H1 (cell line): Measurements from ENCODE around the gene SBF1. TPM values are rescaled to one million over a fixed set of nuclear protein-coding genes. Genes with fewer than 3 reads are reported as not detected.

Source experiments
- BCL11A ChIP-seq, 2 experiments: IDR thresholded peaks; one replicate each; pipeline ENCODE4 v1.6.1; 2011; ENCODE audit warnings: low read depth in 2 of 2, low read length in 2 of 2, mild to moderate bottlenecking in 2 of 2
- CBX5 ChIP-seq: fragments of 300-800, 300-1000 bp; sonication (generic); IDR thresholded peaks from 2 replicates; pipeline ENCODE4 v1.7.1; 2016; ENCODE audit warnings: antibody characterized with exemption, low read length, low read depth
- CBX8 ChIP-seq: fragments of 300-800, 300-1000 bp; sonication (generic); IDR thresholded peaks from 2 replicates; pipeline ENCODE4 v1.7.1; 2016; ENCODE audit warnings: low read depth, low read length, borderline replicate concordance
- CEBPB ChIP-seq: IDR thresholded peaks from 2 replicates; pipeline ENCODE4 v1.6.1; 2012; ENCODE audit warnings: low read depth, low read length
- CHD1 ChIP-seq: IDR thresholded peaks from 2 replicates; pipeline ENCODE4 v1.6.1; 2012; ENCODE audit warnings: low read depth, low read length, improper control_type of control experiment
- CREB1 ChIP-seq: IDR thresholded peaks from 2 replicates; pipeline ENCODE4 v1.6.1; 2012; ENCODE audit warnings: inconsistent platforms
- EP300 ChIP-seq, 2 experiments: IDR thresholded peaks; 1 replicate in 1 of 2; 2 replicates in 1 of 2; pipeline ENCODE4 v1.6.1; 2011 to 2012; ENCODE audit warnings: low read depth in 2 of 2, low read length in 2 of 2, mild to moderate bottlenecking in 2 of 2, borderline replicate concordance in 1 of 2, inconsistent platforms in 1 of 2, moderate library complexity in 1 of 2
- HDAC2 ChIP-seq, 2 experiments: fragments of 300-600 bp in 1 of 2; sonication (generic) in 1 of 2; IDR thresholded peaks; 2 replicates each; pipeline ENCODE4 v1.6.1; 2011 to 2012; ENCODE audit warnings: low read depth in 2 of 2, low read length in 2 of 2, mild to moderate bottlenecking in 2 of 2, moderate library complexity in 2 of 2, borderline replicate concordance in 1 of 2, inconsistent platforms in 1 of 2
- KDM1A ChIP-seq: fragments of 200-600, 300-600 bp; sonication (generic); IDR thresholded peaks from 2 replicates; pipeline ENCODE4 v1.7.1; 2016; ENCODE audit warnings: mild to moderate bottlenecking, low read length, borderline replicate concordance
- NANOG ChIP-seq: IDR thresholded peaks from 2 replicates; pipeline ENCODE4 v1.6.1; 2011; ENCODE audit warnings: low read length, low read depth, mild to moderate bottlenecking, inconsistent platforms; ENCODE audit not compliant: insufficient read depth, poor library complexity, severe bottlenecking
- POLR2A ChIP-seq, 2 experiments: IDR thresholded peaks; 1 replicate in 1 of 2; 2 replicates in 1 of 2; pipeline ENCODE4 v1.6.1; 2011; ENCODE audit warnings: low read depth in 2 of 2, low read length in 2 of 2, mild to moderate bottlenecking in 2 of 2; ENCODE audit errors: control extremely low read depth in 1 of 2
- RAD21 ChIP-seq, 2 experiments: IDR thresholded peaks in 1 of 2; conservative IDR thresholded peaks in 1 of 2; 2 replicates each; pipeline ENCODE4 v1.6.1; 2011; ENCODE audit warnings: low read depth in 2 of 2, low read length in 2 of 2, improper control_type of control experiment in 1 of 2, inconsistent platforms in 1 of 2, mild to moderate bottlenecking in 1 of 2, moderate library complexity in 1 of 2
- RNF2 ChIP-seq: fragments of 200-900, 300-1000 bp; sonication (generic); IDR thresholded peaks from 2 replicates; pipeline ENCODE4 v1.7.1; 2016; ENCODE audit warnings: borderline replicate concordance, low read depth, mild to moderate bottlenecking, antibody characterized with exemption, low read length; ENCODE audit not compliant: poor library complexity, severe bottlenecking; ENCODE audit errors: missing control alignments
- SIN3A ChIP-seq, 2 experiments: IDR thresholded peaks in 1 of 2; conservative IDR thresholded peaks in 1 of 2; 2 replicates each; pipeline ENCODE4 v1.6.1; 2011 to 2012; ENCODE audit warnings: low read length in 2 of 2, improper control_type of control experiment in 1 of 2, low read depth in 1 of 2, mild to moderate bottlenecking in 1 of 2
- TCF12 ChIP-seq: IDR thresholded peaks from 2 replicates; pipeline ENCODE4 v1.6.1; 2011; ENCODE audit warnings: low read depth, mild to moderate bottlenecking, low read length
- TEAD4 ChIP-seq: IDR thresholded peaks from 2 replicates; pipeline ENCODE4 v1.6.1; 2012; ENCODE audit warnings: low read depth, low read length, inconsistent platforms, mixed read lengths
- polyA plus RNA-seq, 7 experiments: library from polyadenylated mRNA; depleted of rRNA in 3 of 7; stranded (reverse) in 5 of 7; unstranded in 2 of 7; fragments of >200 nt in 5 of 7; fragments of 200-250 nt in 2 of 7; gene quantifications; 1 replicate in 5 of 7; 2 replicates in 1 of 7; 4 replicates in 1 of 7; pipeline versions ENCODE4 v1.2.1 to v1.2.3, GENCODE V29; 2011 to 2013; ENCODE audit warnings: missing spikeins in 2 of 7, mixed read lengths in 2 of 7
- total RNA-seq: library from RNA; stranded (reverse); fragmentation: NEBNext Ultra II Directional; extraction: Animal tissue kit (Norgen Biotek cat#: 25700); gene quantifications from 2 replicates; pipeline ENCODE4 v1.2.1, GENCODE V29; 2021
- TF ChIP-seq, protein P1 (sequence below): IDR thresholded peaks from 2 replicates; pipeline ENCODE4 v1.6.1; 2012; ENCODE audit warnings: inconsistent platforms
- TF ChIP-seq, protein P2 (sequence below): IDR thresholded peaks from 2 replicates; pipeline ENCODE4 v1.6.1; 2011; ENCODE audit warnings: low read length, improper control_type of control experiment
- TF ChIP-seq, protein P3 (sequence below): IDR thresholded peaks from 2 replicates; pipeline ENCODE4 v1.6.1; 2012; ENCODE audit warnings: low read length, inconsistent platforms
- TF ChIP-seq, protein P4 (sequence below): IDR thresholded peaks from 2 replicates; pipeline ENCODE4 v1.6.1; 2012; ENCODE audit warnings: inconsistent platforms

The SBF1 gene
- total and polyA plus RNA-seq, 2 of the 8 experiments (the other 6 are each of a cell fraction or from before 2014, with no cell fraction given): 29.1 to 71.5 TPM

DNA sequence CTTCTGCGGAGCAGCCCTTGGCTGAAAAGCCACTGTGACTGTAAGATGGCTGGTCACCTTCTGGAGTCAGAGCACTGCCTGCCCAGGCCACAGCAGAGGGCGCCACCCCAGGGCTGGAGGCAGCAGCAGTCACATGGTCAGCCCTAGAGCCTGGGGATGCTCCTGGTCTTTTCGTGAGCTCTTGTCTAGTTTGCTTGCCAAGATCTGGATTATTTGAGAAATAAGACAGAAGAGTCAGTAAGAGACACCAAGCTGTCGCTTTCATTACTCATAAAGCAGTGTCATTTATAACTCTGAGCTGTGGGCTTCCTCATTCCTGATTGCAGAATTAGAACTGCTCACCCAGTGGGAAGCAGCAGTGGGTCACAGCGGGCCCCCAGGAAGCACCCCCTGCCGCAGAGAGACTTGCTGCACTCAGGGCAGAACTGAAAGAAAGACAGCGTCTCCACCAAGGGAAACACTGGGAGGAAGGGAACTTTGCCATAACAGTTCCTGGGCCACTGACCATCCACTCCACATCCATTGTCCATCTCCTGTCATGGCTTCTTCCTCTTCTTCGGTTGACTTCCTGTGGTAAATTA, 75.0 kb downstream of the SBF1 start (continued):
- no peak for TF ChIP-seq CHD1
- no peak for TF ChIP-seq CBX8
- TF ChIP-seq KDM1A: no peak
- TF ChIP-seq RNF2: no peak
- TF ChIP-seq POLR2A (IDR thresholded peaks at IDR 0.05; ENCODE audit: control extremely low read depth in 1 of 2, low read depth in 2 of 2, low read length in 2 of 2): no peak
- TF ChIP-seq, protein P1, sequence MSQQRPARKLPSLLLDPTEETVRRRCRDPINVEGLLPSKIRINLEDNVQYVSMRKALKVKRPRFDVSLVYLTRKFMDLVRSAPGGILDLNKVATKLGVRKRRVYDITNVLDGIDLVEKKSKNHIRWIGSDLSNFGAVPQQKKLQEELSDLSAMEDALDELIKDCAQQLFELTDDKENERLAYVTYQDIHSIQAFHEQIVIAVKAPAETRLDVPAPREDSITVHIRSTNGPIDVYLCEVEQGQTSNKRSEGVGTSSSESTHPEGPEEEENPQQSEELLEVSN: no peak
- TF ChIP-seq, protein P2, sequence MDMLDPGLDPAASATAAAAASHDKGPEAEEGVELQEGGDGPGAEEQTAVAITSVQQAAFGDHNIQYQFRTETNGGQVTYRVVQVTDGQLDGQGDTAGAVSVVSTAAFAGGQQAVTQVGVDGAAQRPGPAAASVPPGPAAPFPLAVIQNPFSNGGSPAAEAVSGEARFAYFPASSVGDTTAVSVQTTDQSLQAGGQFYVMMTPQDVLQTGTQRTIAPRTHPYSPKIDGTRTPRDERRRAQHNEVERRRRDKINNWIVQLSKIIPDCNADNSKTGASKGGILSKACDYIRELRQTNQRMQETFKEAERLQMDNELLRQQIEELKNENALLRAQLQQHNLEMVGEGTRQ: peak; percentile 74
- TF ChIP-seq EP300 (IDR thresholded peaks at IDR 0.05; ENCODE audit: borderline replicate concordance in 1 of 2, low read depth in 2 of 2, low read length in 2 of 2): no peak
- TF ChIP-seq, protein P3, sequence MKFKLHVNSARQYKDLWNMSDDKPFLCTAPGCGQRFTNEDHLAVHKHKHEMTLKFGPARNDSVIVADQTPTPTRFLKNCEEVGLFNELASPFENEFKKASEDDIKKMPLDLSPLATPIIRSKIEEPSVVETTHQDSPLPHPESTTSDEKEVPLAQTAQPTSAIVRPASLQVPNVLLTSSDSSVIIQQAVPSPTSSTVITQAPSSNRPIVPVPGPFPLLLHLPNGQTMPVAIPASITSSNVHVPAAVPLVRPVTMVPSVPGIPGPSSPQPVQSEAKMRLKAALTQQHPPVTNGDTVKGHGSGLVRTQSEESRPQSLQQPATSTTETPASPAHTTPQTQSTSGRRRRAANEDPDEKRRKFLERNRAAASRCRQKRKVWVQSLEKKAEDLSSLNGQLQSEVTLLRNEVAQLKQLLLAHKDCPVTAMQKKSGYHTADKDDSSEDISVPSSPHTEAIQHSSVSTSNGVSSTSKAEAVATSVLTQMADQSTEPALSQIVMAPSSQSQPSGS: no peak
- TF ChIP-seq CEBPB: no peak
- no peak for TF ChIP-seq TCF12
- no peak for TF ChIP-seq TEAD4
- TF ChIP-seq BCL11A (IDR thresholded peaks at IDR 0.05; ENCODE audit: low read depth in 2 of 2, low read length in 2 of 2): no peak
- TF ChIP-seq, protein P4, sequence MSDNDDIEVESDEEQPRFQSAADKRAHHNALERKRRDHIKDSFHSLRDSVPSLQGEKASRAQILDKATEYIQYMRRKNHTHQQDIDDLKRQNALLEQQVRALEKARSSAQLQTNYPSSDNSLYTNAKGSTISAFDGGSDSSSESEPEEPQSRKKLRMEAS: peak; percentile 70
- TF ChIP-seq RAD21 (IDR thresholded peaks at IDR 0.05 in 1 of 2, conservative IDR thresholded peaks at IDR 0.05 in 1 of 2; ENCODE audit: low read depth in 2 of 2, low read length in 2 of 2): peak; percentile 32 to 58; a peak in 3 of 4 replicates
- TF ChIP-seq CBX5: no peak
- TF ChIP-seq NANOG: no peak
- TF ChIP-seq SIN3A (conservative IDR thresholded peaks at IDR 0.05 in 1 of 2, IDR thresholded peaks at IDR 0.05 in 1 of 2; ENCODE audit: low read depth in 1 of 2, low read length in 2 of 2): no peak
- no peak; the same call in 1 of the 2 replicates for TF ChIP-seq CREB1
- no peak for TF ChIP-seq HDAC2 (IDR thresholded peaks at IDR 0.05; ENCODE audit: borderline replicate concordance in 1 of 2, low read depth in 2 of 2, low read length in 2 of 2)
